GM19328 (cell line): ENCODE data around the gene PSMF1.
"Not testable (repeated sequence)": the region's sequence is repeated elsewhere in the genome, so short reads cannot be mapped to it uniquely, and the experiment has no call there.

Experiments
- ATAC-seq: cut with Tn5 transposase; IDR thresholded peaks from one replicate; pipeline ENCODE4 v1.9.1; 2021; ENCODE audit warnings: mild to moderate bottlenecking, moderate library complexity; ENCODE audit not compliant: unreplicated experiment

The PSMF1 gene

DNA sequence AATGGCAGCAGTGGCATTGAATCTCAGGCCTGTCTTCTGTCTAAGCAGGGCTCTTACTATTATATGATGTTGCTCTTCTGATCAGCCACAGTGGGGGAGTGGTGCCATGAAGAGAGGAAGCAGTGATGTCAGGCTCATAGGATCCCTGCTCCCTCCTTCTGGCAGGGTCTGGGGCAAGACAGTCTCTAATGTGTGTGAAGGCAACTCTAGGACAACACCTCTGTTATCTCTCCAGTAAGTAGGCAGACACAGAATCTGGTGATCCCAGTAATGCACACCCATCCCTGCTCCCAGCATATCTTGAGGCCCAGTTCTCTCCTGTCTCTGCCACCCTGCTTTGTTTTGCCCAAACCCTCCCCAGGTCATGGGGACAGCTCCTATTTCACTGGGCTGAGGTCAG, 93.6 kb downstream of the PSMF1 start:
- no peak for ATAC-seq

DNA sequence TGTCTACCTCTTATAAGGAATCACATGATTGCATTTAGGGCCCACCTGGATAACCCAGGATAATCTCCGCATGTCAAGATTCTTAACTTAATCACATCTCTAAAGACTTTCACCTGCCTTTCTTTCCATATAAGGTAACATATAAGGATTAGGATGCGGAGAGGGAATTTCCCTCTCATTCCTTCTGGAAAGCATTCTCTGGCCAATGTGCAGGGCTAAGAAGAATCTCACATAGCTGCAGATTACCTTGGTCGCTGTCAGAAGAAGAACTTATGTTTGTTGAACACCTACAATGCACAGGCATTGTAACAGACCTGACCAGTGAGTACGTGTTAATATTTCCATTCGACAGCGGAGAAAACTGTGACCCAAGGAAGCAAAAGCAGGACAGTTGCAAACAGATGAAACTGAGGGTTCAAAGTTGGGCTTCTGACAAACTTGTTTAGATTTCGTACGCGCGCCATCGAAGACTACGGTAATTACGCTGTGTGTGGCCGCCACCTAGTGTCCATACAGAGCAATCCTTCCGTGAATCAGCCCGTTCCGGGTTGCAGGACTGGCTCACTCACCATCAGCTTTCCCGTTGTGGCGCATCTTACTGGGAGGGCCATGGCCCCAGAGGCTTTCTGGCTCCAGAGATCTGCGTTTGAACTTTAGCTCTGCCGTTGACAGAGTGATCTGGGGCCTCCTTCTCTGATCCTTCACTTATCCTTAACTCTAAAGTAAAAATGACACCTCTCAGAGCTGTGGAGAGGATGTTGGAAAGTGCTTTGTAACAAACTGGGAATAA, 94.4 kb downstream of the PSMF1 start:
- no peak for ATAC-seq

DNA sequence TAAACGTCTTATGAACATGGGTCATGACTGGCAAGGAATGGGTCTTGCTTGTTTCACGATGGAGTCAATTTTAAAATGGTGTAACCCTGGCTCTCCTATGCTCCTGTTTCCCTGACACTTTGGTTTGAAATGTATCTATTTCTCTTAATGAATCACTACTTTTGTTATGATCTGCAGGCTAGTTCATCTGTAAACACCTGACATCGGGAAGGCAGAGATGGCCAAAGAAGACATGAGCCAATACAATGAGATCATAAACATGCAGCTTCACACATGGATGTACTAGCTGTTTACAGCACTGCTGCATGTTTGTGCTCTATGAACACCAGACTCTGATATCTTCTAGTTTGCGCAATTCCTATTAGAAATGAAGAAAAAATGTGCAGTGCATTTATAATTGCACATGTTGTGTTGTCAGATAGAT, 96.4 kb downstream of the PSMF1 start:
- ATAC-seq = no peak

DNA sequence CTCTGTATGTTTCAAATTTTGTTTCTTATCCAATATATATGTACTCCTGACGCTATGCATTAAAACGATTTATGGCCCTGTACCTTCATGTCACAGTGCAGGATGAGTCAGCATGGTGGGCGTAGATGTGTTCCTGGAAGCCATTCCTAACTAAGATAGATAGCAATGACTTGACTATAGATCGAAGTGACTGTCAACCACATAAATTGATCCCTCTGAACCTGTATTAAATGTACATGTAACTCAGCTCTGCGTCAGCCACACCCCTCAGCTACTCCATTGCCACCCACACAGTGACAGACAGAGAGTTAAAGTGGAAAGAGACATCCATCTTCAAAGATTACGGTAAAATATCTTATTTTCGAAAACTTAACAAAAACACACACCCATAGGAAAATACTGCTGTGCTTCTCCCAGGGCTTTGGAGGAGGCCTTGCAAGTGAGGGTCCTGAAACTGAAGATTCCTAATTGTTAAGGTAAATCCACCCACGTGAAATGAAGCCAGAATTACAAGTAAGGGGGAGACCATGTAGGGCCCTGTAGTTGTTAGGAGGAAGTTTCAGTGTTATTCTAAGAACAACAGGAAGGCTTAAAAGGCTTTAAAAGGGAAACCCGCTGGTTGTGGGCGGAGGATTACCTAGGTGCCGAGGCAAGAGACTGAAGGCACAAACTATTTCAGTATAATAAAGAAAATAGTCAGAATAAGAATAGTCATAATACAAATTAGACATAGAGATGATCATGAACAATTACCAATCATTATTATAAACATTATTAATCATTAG, 97.2 kb downstream of the PSMF1 start:
- ATAC-seq = no peak

DNA sequence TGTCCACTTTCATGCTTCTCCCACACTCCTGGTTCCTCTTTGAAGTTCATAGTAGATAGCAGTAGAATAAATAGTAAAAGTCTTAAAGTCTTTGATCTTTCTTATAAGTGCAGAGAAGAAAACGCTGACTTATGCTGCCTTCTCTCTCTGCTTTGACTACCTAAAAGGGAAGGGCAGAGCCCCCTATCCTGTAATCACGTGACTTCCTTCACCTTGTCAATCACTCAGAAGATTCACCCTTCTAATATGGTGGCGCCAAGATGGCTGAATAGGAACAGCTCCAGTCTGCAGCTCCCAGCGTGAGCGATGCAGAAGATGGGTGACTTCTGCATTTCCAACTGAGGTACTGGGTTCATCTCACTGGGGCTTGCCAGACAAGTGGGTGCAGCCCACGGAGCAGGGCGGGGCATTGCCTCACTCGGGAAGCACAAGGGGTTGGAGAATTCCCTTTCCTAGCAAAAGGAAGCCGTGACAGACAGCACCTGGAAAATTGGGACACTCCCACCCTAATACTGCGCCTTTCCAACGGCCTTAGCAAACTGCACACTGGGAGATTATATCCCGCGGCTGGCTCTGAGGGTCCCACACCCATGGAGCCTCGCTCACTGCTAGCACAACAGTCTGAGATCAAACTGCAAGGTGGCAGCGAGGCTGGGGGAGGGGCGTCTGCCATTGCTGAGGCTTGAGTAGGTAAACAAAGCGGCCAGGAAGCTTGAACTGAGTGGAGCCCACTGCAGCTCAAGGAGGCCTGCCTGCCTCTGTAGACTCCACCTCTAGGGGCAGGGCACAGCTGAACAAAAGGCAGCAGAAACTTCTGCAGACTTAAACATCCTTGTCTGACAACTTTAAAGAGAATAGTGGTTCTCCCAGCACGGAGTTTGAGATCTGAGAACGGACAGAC, 98.4 kb downstream of the PSMF1 start:
- not testable (repeated sequence) for ATAC-seq
